Right lobe of liver (tissue), 6 donors: ENCODE measurements around the gene DIO3. TPM values are rescaled to one million over a fixed set of nuclear protein-coding genes. Genes with fewer than 3 reads are reported as not detected.
A peak's percentile ranks its signal among the peaks of the same experiment; 100 is the strongest.

ENCODE experiments used
- ATAC-seq, 4 donors: fragments of 200-7000 bp; cut with Tn5 transposase; one replicate each; pipeline ENCODE4 v1.9.1; 2020; ENCODE audit warnings: mild to moderate bottlenecking in 4 of 4, moderate library complexity in 4 of 4
- DNase-seq, 3 donors: peaks; one replicate each; pipeline ENCODE4 v3.0.0-alpha.2; 2020
- H3K27ac ChIP-seq, 3 donors: fragments of 200-600 bp; one replicate each; pipeline ENCODE4 v1.8.0; 2022
- H3K27me3 ChIP-seq, 2 donors: fragments of 200-600 bp; one replicate each; pipeline ENCODE4 v1.8.0; 2022
- H3K36me3 ChIP-seq, 4 donors: fragments of 200-600 bp; sonication (generic) in 1 of 4; one replicate each; pipeline versions ENCODE4 v1.5.1 to v1.8.0; 2017 to 2022; ENCODE audit warnings: control low read depth in 1 of 4
- H3K4me1 ChIP-seq, 4 donors: fragments of 200-600 bp; sonication (generic) in 1 of 4; one replicate each; pipeline versions ENCODE4 v1.5.1 to v1.8.0; 2017 to 2022; ENCODE audit warnings: control low read depth in 1 of 4
- H3K4me3 ChIP-seq, 3 donors: fragments of 200-600 bp; one replicate each; pipeline ENCODE4 v1.8.0; 2022
- H3K9me3 ChIP-seq, 4 donors: fragments of 200-600 bp; sonication (generic) in 1 of 4; one replicate each; pipeline versions ENCODE4 v1.5.1 to v1.8.0; 2017 to 2022; ENCODE audit warnings: control low read depth in 1 of 4
- CTCF ChIP-seq, 4 donors: fragments of 200-600 bp in 3 of 4; fragments of 450-650 bp in 1 of 4; IDR thresholded peaks; one replicate each; pipeline versions ENCODE4 v1.5.1 to v1.8.0; 2016 to 2022; ENCODE audit warnings: antibody characterized with exemption in 4 of 4, mild to moderate bottlenecking in 2 of 4
- POLR2A ChIP-seq: fragments of 450-650 bp; IDR thresholded peaks from one replicate; pipeline ENCODE4 v1.6.1; 2017; ENCODE audit warnings: antibody characterized with exemption, mild to moderate bottlenecking
- WGBS: methylation state at CpG from one replicate; pipeline ENCODE4 v1.1.6; 2018; ENCODE audit warnings: low coverage, low lambda C conversion rate; ENCODE audit not compliant: insufficient coverage; ENCODE audit errors: missing lambda C conversion rate; 5-methylcytosine and 5-hydroxymethylcytosine counted together
- intact Hi-C, 2 donors: fragments of 100-400 bp; cut with DNase I; formaldehyde crosslinking; loops; one replicate each; pipeline versions ENCODE4 v1.11.2 to v1.14.1; 2022
- total RNA-seq, 6 experiments: library from RNA; depleted of rRNA in 2 of 6; stranded (reverse); fragments of >200 nt in 2 of 6; fragmentation: NEBNext Ultra II Directional in 3 of 6; extraction: Animal tissue kit (Norgen Biotek cat#: 25700) in 3 of 6; gene quantifications; one replicate each; pipeline versions ENCODE4 v1.1.0 to v1.2.4, GENCODE V29; 2016 to 2023
- donor health status: DM: no; HTN: yes; CAD: no.
- donor health status: DM: no; HTN: no; CAD: no.
- donor health status: DM: no; HTN: no; CAD: no.
- donor health status: DM: no; HTN: yes; CAD: no.
- donor health status: DM: no; HTN: yes; CAD: no.

DIO3 gene
- total RNA-seq, 6 experiments from 2014 or later: 0.39 to 6.4 TPM; not detected in 4

- no peaks in the 10 kb centered on the region for H3K27me3 ChIP-seq
- no peaks in the 10 kb centered on the region for H3K9me3 ChIP-seq
- 86% methylated on average over 1 of the region's 6 CpGs for whole genome bisulfite sequencing
- DNase-seq (peak in 1 of 3 donors; percentile 32), ATAC-seq (no peak)
- TF ChIP-seq CTCF (IDR thresholded peaks at IDR 0.05) (no peak), POLR2A (no peak)
- no peak overlapping the region for H3K27ac ChIP-seq
- H3K4me3 ChIP-seq: no peak overlapping the region
- no peaks in the 10 kb centered on the region for H3K36me3 ChIP-seq
- intact Hi-C loops: no loop called here
- H3K4me1 ChIP-seq: no peaks in the 10 kb centered on the region
Measured at GRCh38 chr14:101598159-101598558, 36.9 kb downstream of the DIO3 start.

- no peaks in the 10 kb centered on the region for H3K36me3 ChIP-seq
- TF ChIP-seq CTCF (IDR thresholded peaks at IDR 0.05) (no peak), POLR2A (no peak)
- ATAC-seq (no peak), DNase-seq (peak in 1 of 3 donors; percentile 27)
- no peaks in the 10 kb centered on the region for H3K27me3 ChIP-seq
- 100% methylated on average over 4 of the region's 9 CpGs for WGBS
- intact Hi-C loops: no loop called here
- no peaks in the 10 kb centered on the region for H3K9me3 ChIP-seq
- H3K27ac ChIP-seq: no peak overlapping the region
- no peak overlapping the region for H3K4me3 ChIP-seq
- no peaks in the 10 kb centered on the region for H3K4me1 ChIP-seq
Measured at GRCh38 chr14:101598571-101599233, 37.4 kb downstream of the DIO3 start.

GRCh38 chr14:101599234-101599885 lies 38.1 kb downstream of the DIO3 start:
- TF ChIP-seq POLR2A: no peak
- no peak for TF ChIP-seq CTCF (IDR thresholded peaks at IDR 0.05)
- WGBS: 83% methylated on average over 10 of the region's 13 CpGs
- ATAC-seq (no peak), DNase-seq (peak in 1 of 3 donors; percentile 26)
- H3K4me3 ChIP-seq: no peak overlapping the region
- intact Hi-C loops: no loop called here
- H3K36me3 ChIP-seq: no peaks in the 10 kb centered on the region
- H3K9me3 ChIP-seq: no peaks in the 10 kb centered on the region
- H3K27ac ChIP-seq: no peak overlapping the region
- H3K27me3 ChIP-seq: no peaks in the 10 kb centered on the region
- H3K4me1 ChIP-seq: no peaks in the 10 kb centered on the region

GRCh38 chr14:101600336-101600890 lies 39.1 kb downstream of the DIO3 start:
- no peak for TF ChIP-seq POLR2A
- no peak for TF ChIP-seq CTCF (IDR thresholded peaks at IDR 0.05)
- H3K36me3 ChIP-seq: no peaks in the 10 kb centered on the region
- no peaks in the 10 kb centered on the region for H3K27me3 ChIP-seq
- intact Hi-C loops: no loop called here
- no peaks in the 10 kb centered on the region for H3K9me3 ChIP-seq
- ATAC-seq (no peak), DNase-seq (no peak)
- no peak overlapping the region for H3K27ac ChIP-seq
- 100% methylated on average over 1 of the region's 7 CpGs for WGBS
- H3K4me3 ChIP-seq: no peak overlapping the region
- no peaks in the 10 kb centered on the region for H3K4me1 ChIP-seq
